ENCODE measurements around the gene RNF212. TPM values are rescaled to one million over a fixed set of nuclear protein-coding genes. Genes with fewer than 3 reads are reported as not detected.
A peak's percentile ranks its signal among the peaks of the same experiment; 100 is the strongest.

The RNF212 gene
- total and polyA plus RNA-seq, 8 donors, result 7.2 to 13.6 (median 10.0) TPM

GRCh38 chr4:1060121-1060520 lies 53.2 kb downstream of the RNF212 start:
- Histone ChIP-seq H3K4me1 (peaks cover 0 to 8% of the 10 kb centered on the region in 2 donors), H3K36me3 (no peaks in the 10 kb centered on the region), H3K27me3 (peaks cover 7 to 74% of the 10 kb centered on the region in 2 donors), H3K9me3 (no peaks in the 10 kb centered on the region), H3K4me3 (no peak overlapping the region), H3K27ac (no peak overlapping the region)
- intact Hi-C loops (cut with DNase I), result no loop called here
- no peak for ATAC-seq
- no peak for TF ChIP-seq CTCF (IDR thresholded peaks at IDR 0.05)
- no peak for DNase-seq

- Histone ChIP-seq H3K36me3 (no peaks in the 10 kb centered on the region), H3K27me3 (peaks cover 7 to 74% of the 10 kb centered on the region in 2 donors), H3K27ac (no peak overlapping the region), H3K9me3 (no peaks in the 10 kb centered on the region), H3K4me3 (no peak overlapping the region), H3K4me1 (peaks cover 0 to 8% of the 10 kb centered on the region in 2 donors)
- TF ChIP-seq CTCF (IDR thresholded peaks at IDR 0.05), result no peak
- ATAC-seq (no peak), DNase-seq (peak in 1 of 4 donors; percentile 73)
- intact Hi-C loops (cut with DNase I), result no loop called here
Observed at GRCh38 chr4:1058997-1059665, 54.2 kb downstream of the RNF212 start.

- ATAC-seq, result peak; percentile 33
- Histone ChIP-seq H3K36me3 (no peaks in the 10 kb centered on the region), H3K9me3 (no peaks in the 10 kb centered on the region), H3K4me3 (no peak overlapping the region), H3K27me3 (peaks cover 7 to 75% of the 10 kb centered on the region in 2 donors), H3K4me1 (peaks cover 0 to 8% of the 10 kb centered on the region in 2 donors), H3K27ac (no peak overlapping the region)
- DNase-seq, result peak in 1 of 4 donors; percentile 65
- TF ChIP-seq CTCF (IDR thresholded peaks at IDR 0.05), result no peak
- intact Hi-C loops (cut with DNase I), result no loop called here
Observed at GRCh38 chr4:1058198-1058996, 55.0 kb downstream of the RNF212 start.

GRCh38 chr4:1057403-1057745 lies 56.0 kb downstream of the RNF212 start:
- no peak for TF ChIP-seq CTCF (IDR thresholded peaks at IDR 0.05)
- Histone ChIP-seq H3K36me3 (no peaks in the 10 kb centered on the region), H3K27me3 (peaks cover 7 to 78% of the 10 kb centered on the region in 2 donors), H3K9me3 (no peaks in the 10 kb centered on the region), H3K27ac (no peak overlapping the region), H3K4me1 (peaks cover 0 to 12% of the 10 kb centered on the region in 2 donors), H3K4me3 (no peak overlapping the region)
- ATAC-seq, result no peak
- intact Hi-C loops (cut with DNase I), result no loop called here
- no peak for DNase-seq

DNA sequence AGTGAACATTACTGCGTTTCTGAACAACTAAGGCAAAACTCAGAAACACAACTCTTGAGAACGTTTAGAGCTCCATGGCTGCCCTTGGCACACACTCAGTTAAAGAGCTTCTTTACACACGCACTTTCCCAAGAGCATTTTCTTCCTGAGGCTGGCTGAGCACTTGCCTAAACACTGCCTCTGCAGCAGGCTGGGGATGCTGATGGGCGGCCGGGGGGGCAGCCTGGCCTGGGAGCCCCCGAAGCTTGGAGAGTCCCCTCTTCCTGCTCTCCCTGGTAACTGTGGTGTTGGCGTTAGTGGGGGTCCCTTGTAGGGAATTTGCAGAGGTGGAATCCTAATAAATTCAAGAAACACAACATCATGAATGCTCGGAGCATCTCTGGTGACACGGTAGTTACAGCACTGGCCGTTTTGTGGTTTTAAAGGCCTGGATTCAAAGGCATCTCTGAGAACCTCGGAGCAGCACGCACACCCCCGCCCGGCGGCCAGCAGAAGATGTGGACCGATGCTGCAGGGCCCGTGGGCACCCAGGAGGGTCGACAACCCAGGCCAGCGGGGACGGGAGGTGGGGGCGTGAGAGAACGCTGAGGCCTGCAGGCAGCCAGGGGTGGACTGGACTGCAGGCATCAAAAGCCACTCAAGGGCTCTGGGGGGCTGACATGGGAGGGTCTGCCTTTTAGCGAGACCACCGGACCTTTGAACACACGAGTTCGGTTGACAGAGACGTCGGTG lies 56.5 kb downstream of the RNF212 start:
- Histone ChIP-seq H3K27me3 (peaks cover 7 to 78% of the 10 kb centered on the region in 2 donors), H3K4me1 (peaks cover 0 to 12% of the 10 kb centered on the region in 2 donors), H3K36me3 (no peaks in the 10 kb centered on the region), H3K27ac (no peak overlapping the region), H3K4me3 (no peak overlapping the region), H3K9me3 (no peaks in the 10 kb centered on the region)
- intact Hi-C loops (cut with DNase I), result no loop called here
- ATAC-seq, result no peak
- TF ChIP-seq CTCF (IDR thresholded peaks at IDR 0.05), result no peak
- DNase-seq, result peak in 1 of 4 donors; percentile 61
